ENCODE measurements around the gene F8. TPM values are rescaled to one million over a fixed set of nuclear protein-coding genes. Genes with fewer than 3 reads are reported as not detected.

The F8 gene
- total and polyA plus RNA-seq, 2 of the 4 experiments (the other 2 are of a cell fraction), result 1.4 to 1.5 TPM

DNA sequence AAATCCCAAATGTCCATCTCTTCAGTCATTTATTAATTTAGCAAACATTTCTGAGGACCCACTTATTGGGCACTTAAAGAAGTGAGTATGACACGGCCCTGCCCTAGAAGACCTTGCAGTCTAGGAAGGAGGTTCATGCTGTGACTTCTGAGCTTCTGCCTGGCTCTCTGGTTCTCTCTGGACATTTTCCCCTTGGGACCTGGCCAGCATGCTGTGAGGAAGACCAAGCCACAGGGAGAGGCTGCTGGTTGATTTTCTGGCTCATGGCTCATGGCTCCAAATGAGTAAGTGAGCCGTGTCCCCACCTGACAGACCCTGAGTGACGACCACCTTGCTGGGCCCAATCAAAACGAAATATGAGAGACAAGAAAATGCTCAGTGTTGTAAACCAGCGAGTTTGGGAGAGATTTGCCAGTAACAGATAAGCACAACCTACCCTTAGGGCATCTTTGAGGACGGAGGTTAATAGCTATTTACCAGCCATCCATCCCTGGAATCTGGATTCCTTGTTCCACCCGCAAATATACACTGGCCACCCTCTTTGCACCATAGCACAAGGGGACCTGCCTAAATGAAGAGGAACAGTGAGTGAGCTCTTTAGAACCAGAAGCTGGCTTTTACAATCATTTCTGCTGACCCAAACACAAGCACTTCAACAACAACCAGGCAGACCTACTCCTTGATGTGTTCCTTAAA, 218.1 kb downstream of the F8 start:
- Histone ChIP-seq H3K18ac (ENCODE audit: low read depth, low read length) (peak overlapping the region; percentile 50; the same call in 1 of the 2 replicates), H4K5ac (ENCODE audit: low read depth, low read length) (peak overlapping the region; percentile 23; the same call in 1 of the 2 replicates), H2BK20ac (ENCODE audit: low read depth, low read length) (no peak overlapping the region), H4K91ac (ENCODE audit: insufficient read depth, low read depth, low read length) (no peak overlapping the region), H2AFZ (replicated peaks; ENCODE audit: low read length, poor library complexity) (peak overlapping the region; percentile 84), H3K9ac (ENCODE audit: low read depth, low read length) (peak overlapping the region; percentile 49), H3K36me3 (ENCODE audit: control insufficient read depth, insufficient read depth, low read length) (no peaks in the 10 kb centered on the region), H2BK120ac (ENCODE audit: low read depth, low read length) (no peak overlapping the region), H3K9me3 (ENCODE audit: control insufficient read depth, insufficient read depth, low read length) (no peaks in the 10 kb centered on the region), H3K4me3 (ENCODE audit: insufficient read depth, low read depth, low read length) (peak overlapping the region; percentile 89), H3K4ac (ENCODE audit: low read depth, low read length) (peak overlapping the region; percentile 25; the same call in 1 of the 2 replicates), H3K4me2 (ENCODE audit: low read depth, low read length) (peak overlapping the region; percentile 91), H4K20me1 (ENCODE audit: insufficient read depth, low read length) (no peaks in the 10 kb centered on the region), H3K79me1 (ENCODE audit: low read depth in 1 of 2, low read length in 2 of 2) (peaks cover 23 to 24% of the 10 kb centered on the region in 2 experiments), H3K27me3 (ENCODE audit: control insufficient read depth, insufficient read depth, low read length) (no peaks in the 10 kb centered on the region), H3K23ac (ENCODE audit: low read depth, low read length) (peak overlapping the region; percentile 56; the same call in 1 of the 2 replicates), H2BK5ac (ENCODE audit: low read depth, low read length, poor library complexity, severe bottlenecking) (peak overlapping the region; percentile 17), H2AK5ac (ENCODE audit: low read depth, low read length) (no peak overlapping the region), H3K27ac (ENCODE audit: insufficient read depth, low read length) (no peak overlapping the region), H3K9me1 (ENCODE audit: insufficient read depth, low read length) (peaks cover 6% of the 10 kb centered on the region), H2BK15ac (ENCODE audit: low read depth, low read length) (no peak overlapping the region), H4K8ac (ENCODE audit: low read depth in 2 of 2, low read length in 2 of 2) (no peak overlapping the region; a peak in 1 of 4 replicates), H3K4me1 (ENCODE audit: control insufficient read depth, insufficient read depth, low read length) (peaks cover 16% of the 10 kb centered on the region), H3K14ac (replicated peaks; ENCODE audit: low read depth, low read length) (no peak overlapping the region), H2AK9ac (replicated peaks; ENCODE audit: low read depth, low read length, poor library complexity) (no peak overlapping the region), H3K56ac (ENCODE audit: extremely low read depth, insufficient read depth, low read length) (no peak overlapping the region)
- dilution Hi-C loops (cut with HindIII; ENCODE audit: low sequenced_read_pairs, unreplicated experiment) (no loop called here), intact Hi-C loops (cut with micrococcal nuclease) (no loop called here), in situ Hi-C loops (cut with MboI; ENCODE audit: low sequenced_read_pairs) (no loop called here)
- ATAC-seq (ENCODE audit: low read depth) (no peak), DNase-seq (no peak)
- no TSS peak for BruUV-seq (replicated peaks)
- CTCF ChIA-PET, result interaction anchor here (0.7 kb wide), 1 partner anchor 18 kb away, joined by 4 read pairs; no protein-coding TSS in a partner anchor
- no peak for TF ChIP-seq MAFK (IDR thresholded peaks at IDR 0.05; ENCODE audit: low read depth, low read length)
- TF ChIP-seq NFE2L2 (IDR thresholded peaks at IDR 0.05; ENCODE audit: low read depth, low read length), result no peak
- TF ChIP-seq, protein P1, sequence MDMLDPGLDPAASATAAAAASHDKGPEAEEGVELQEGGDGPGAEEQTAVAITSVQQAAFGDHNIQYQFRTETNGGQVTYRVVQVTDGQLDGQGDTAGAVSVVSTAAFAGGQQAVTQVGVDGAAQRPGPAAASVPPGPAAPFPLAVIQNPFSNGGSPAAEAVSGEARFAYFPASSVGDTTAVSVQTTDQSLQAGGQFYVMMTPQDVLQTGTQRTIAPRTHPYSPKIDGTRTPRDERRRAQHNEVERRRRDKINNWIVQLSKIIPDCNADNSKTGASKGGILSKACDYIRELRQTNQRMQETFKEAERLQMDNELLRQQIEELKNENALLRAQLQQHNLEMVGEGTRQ (IDR thresholded peaks at IDR 0.05; ENCODE audit: low read depth, low read length), result no peak
- no peak for TF ChIP-seq RFX5 (IDR thresholded peaks at IDR 0.05; ENCODE audit: low read depth, low read length)
- TF ChIP-seq RAD21 (IDR thresholded peaks at IDR 0.05; ENCODE audit: low read length), result no peak
- TF ChIP-seq MAZ (IDR thresholded peaks at IDR 0.05; ENCODE audit: borderline replicate concordance, low read depth, low read length), result no peak
- TF ChIP-seq, protein P2, sequence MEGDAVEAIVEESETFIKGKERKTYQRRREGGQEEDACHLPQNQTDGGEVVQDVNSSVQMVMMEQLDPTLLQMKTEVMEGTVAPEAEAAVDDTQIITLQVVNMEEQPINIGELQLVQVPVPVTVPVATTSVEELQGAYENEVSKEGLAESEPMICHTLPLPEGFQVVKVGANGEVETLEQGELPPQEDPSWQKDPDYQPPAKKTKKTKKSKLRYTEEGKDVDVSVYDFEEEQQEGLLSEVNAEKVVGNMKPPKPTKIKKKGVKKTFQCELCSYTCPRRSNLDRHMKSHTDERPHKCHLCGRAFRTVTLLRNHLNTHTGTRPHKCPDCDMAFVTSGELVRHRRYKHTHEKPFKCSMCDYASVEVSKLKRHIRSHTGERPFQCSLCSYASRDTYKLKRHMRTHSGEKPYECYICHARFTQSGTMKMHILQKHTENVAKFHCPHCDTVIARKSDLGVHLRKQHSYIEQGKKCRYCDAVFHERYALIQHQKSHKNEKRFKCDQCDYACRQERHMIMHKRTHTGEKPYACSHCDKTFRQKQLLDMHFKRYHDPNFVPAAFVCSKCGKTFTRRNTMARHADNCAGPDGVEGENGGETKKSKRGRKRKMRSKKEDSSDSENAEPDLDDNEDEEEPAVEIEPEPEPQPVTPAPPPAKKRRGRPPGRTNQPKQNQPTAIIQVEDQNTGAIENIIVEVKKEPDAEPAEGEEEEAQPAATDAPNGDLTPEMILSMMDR (conservative IDR thresholded peaks at IDR 0.05; ENCODE audit: low read depth, low read length), result no peak
- no peak for TF ChIP-seq SMC3 (IDR thresholded peaks at IDR 0.05; ENCODE audit: low read depth, low read length)
- TF ChIP-seq RCOR1 (IDR thresholded peaks at IDR 0.05; ENCODE audit: insufficient replicate concordance, low read length), result no peak
- TF ChIP-seq CHD1 (IDR thresholded peaks at IDR 0.05; ENCODE audit: low read depth, low read length), result no peak
- TF ChIP-seq MXI1 (IDR thresholded peaks at IDR 0.05; ENCODE audit: borderline replicate concordance, low read depth, low read length), result no peak
- no peak for TF ChIP-seq FOS (IDR thresholded peaks at IDR 0.05; ENCODE audit: low read depth, low read length)
- 20% methylated on average over 2 of the region's 7 CpGs; no CpG with 5 or more reads in 1 of the 2 experiments for WGBS, 2 experiments (ENCODE audit: extremely low coverage in 2 of 2, insufficient read length in 1 of 2)
- POLR2A ChIA-PET (ENCODE audit: unreplicated experiment), result interaction anchor here (0.6 kb wide), 1 partner anchor 41 kb away, joined by 6 read pairs; no protein-coding TSS in a partner anchor
